HCEC 1CT (cell line): ENCODE results near the gene ELOVL6.
A peak's percentile ranks its signal among the peaks of the same experiment; 100 is the strongest.
"Not testable (repeated sequence)": the region's sequence is repeated elsewhere in the genome, so short reads cannot be mapped to it uniquely, and the experiment has no call there.

ENCODE experiments used
- DNase-seq: peaks from one replicate; pipeline ENCODE4 v3.0.0-alpha.2; 2017

Gene ELOVL6

GRCh38 chr4:110196206-110196870 lies 2.1 kb downstream of the ELOVL6 start:
- DNase-seq, result peak; percentile 16

GRCh38 chr4:110195561-110196205 lies 2.7 kb downstream of the ELOVL6 start:
- no peak for DNase-seq

- peak; percentile 91 for DNase-seq
These were observed 4.3 kb downstream of the ELOVL6 start for GRCh38 chr4:110193822-110194761.

- DNase-seq, result not testable (repeated sequence)
These were observed 5.1 kb downstream of the ELOVL6 start for GRCh38 chr4:110193287-110193686.

- no peak for DNase-seq
These were observed 8.2 kb downstream of the ELOVL6 start for GRCh38 chr4:110190249-110190648.

- DNase-seq, result no peak
These were observed 10.3 kb downstream of the ELOVL6 start for GRCh38 chr4:110188113-110188512.

- no peak for DNase-seq
These were observed 13.6 kb downstream of the ELOVL6 start for GRCh38 chr4:110184791-110185155.

- DNase-seq, result no peak
These were observed 14.2 kb downstream of the ELOVL6 start for GRCh38 chr4:110184140-110184790.

- DNase-seq, result no peak
These were observed 14.8 kb downstream of the ELOVL6 start for GRCh38 chr4:110183643-110184042.

GRCh38 chr4:110183058-110183457 lies 15.4 kb downstream of the ELOVL6 start:
- DNase-seq, result no peak

- no peak for DNase-seq
These were observed 16.5 kb downstream of the ELOVL6 start for GRCh38 chr4:110181890-110182289.

GRCh38 chr4:110175634-110176033 lies 22.8 kb downstream of the ELOVL6 start:
- peak; percentile 58 for DNase-seq

- no peak for DNase-seq
These were observed 25.4 kb downstream of the ELOVL6 start for GRCh38 chr4:110172972-110173371.

- no peak for DNase-seq
These were observed 26.4 kb downstream of the ELOVL6 start for GRCh38 chr4:110171971-110172370.

GRCh38 chr4:110170861-110171260 lies 27.6 kb downstream of the ELOVL6 start:
- DNase-seq, result no peak

- DNase-seq, result peak; percentile 72
These were observed 32.8 kb downstream of the ELOVL6 start for GRCh38 chr4:110165382-110166286.

GRCh38 chr4:110164856-110165255 lies 33.6 kb downstream of the ELOVL6 start:
- no peak for DNase-seq

- DNase-seq, result peak; percentile 55
These were observed 34.2 kb downstream of the ELOVL6 start for GRCh38 chr4:110164251-110164650.

- DNase-seq, result peak; percentile 55
These were observed 34.9 kb downstream of the ELOVL6 start for GRCh38 chr4:110163327-110164069.

- no peak for DNase-seq
These were observed 37.8 kb downstream of the ELOVL6 start for GRCh38 chr4:110160618-110161017.

- DNase-seq, result no peak
These were observed 38.9 kb downstream of the ELOVL6 start for GRCh38 chr4:110159541-110159940.
